ENCODE results near the gene OFD1.
A peak's percentile ranks its signal among the peaks of the same experiment; 100 is the strongest.
"Not testable (repeated sequence)": the region's sequence is repeated elsewhere in the genome, so short reads cannot be mapped to it uniquely, and the experiment has no call there.

Gene OFD1

DNA sequence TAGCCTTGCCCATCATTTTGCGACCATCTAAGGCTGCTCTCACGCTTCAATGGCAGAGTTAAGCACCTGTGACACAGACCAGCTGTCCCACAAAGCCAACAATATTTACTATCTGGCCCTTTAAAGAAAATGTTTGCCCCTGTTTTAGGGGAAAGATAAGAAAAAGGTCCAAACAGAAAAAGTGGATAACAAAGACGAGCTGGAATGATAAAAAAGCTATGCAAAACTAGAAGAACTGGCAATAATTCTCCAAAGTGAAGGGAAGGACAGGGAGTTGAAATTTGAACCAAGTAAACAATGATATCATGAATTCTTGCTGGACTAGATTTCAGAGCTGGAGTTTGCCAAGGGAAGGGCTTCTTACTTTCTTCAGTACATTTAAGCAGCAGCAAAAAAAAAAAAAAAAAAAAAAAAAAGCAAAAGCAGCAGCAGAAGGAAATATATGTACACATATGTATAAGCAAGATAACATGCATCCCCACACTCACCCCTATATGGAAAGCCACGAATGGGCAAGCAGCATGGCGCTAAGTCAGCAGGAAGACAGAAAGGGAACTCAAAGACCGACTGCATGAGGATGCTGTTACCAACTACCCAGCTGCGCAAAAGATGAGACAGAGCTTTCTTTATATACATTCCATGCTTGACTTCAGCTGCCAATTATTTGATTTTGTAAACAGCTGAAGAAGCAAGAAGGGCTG, 12.6 kb upstream of the OFD1 start:
- Mint-ChIP-seq H3K27ac (no peak overlapping the region), H3K36me3 (ENCODE audit: low read depth) (peaks cover 66% of the 10 kb centered on the region), H3K27me3 (no peaks in the 10 kb centered on the region), H3K9me3 (no peaks in the 10 kb centered on the region), H3K4me1 (ENCODE audit: low read depth) (peaks cover 71% of the 10 kb centered on the region), H3K4me3 (no peak overlapping the region)

GRCh38 chrX:13724878-13725277, 9.7 kb upstream of the OFD1 start:
- H3K27ac Mint-ChIP-seq, H3K27me3 Mint-ChIP-seq, H3K9me3 Mint-ChIP-seq, H3K4me3 Mint-ChIP-seq: not testable (repeated sequence)
- Mint-ChIP-seq H3K36me3 (ENCODE audit: low read depth) (peaks cover 79% of the 10 kb centered on the region), H3K4me1 (ENCODE audit: low read depth) (peaks cover 72% of the 10 kb centered on the region)

- Mint-ChIP-seq H3K36me3 (ENCODE audit: low read depth) (peaks cover 79% of the 10 kb centered on the region), H3K27ac (peak overlapping the region; percentile 58), H3K4me1 (ENCODE audit: low read depth) (peaks cover 76% of the 10 kb centered on the region)
- not testable (repeated sequence) for H3K9me3 Mint-ChIP-seq, H3K4me3 Mint-ChIP-seq, H3K27me3 Mint-ChIP-seq
These were observed 8.0 kb upstream of the OFD1 start for GRCh38 chrX:13726583-13726982.

- Mint-ChIP-seq H3K36me3 (ENCODE audit: low read depth) (peaks cover 72% of the 10 kb centered on the region), H3K4me1 (ENCODE audit: low read depth) (peaks cover 75% of the 10 kb centered on the region)
- H3K27ac Mint-ChIP-seq, H3K9me3 Mint-ChIP-seq, H3K4me3 Mint-ChIP-seq, H3K27me3 Mint-ChIP-seq: not testable (repeated sequence)
These were observed 4.0 kb upstream of the OFD1 start for GRCh38 chrX:13730523-13730922.

- peaks cover 2% of the 10 kb centered on the region for H3K9me3 Mint-ChIP-seq
- H3K4me3 Mint-ChIP-seq: peak overlapping the region; percentile 94
- no peaks in the 10 kb centered on the region for H3K27me3 Mint-ChIP-seq
- H3K36me3 Mint-ChIP-seq (ENCODE audit: low read depth): peaks cover 59% of the 10 kb centered on the region
- H3K27ac Mint-ChIP-seq: peak overlapping the region; percentile 43
- peaks cover 69% of the 10 kb centered on the region for H3K4me1 Mint-ChIP-seq (ENCODE audit: low read depth)
These were observed 2.1 kb upstream of the OFD1 start for GRCh38 chrX:13732246-13733067.

- peak overlapping the region; percentile 97 for H3K27ac Mint-ChIP-seq
- H3K4me1 Mint-ChIP-seq (ENCODE audit: low read depth): peaks cover 62% of the 10 kb centered on the region
- peaks cover 49% of the 10 kb centered on the region for H3K36me3 Mint-ChIP-seq (ENCODE audit: low read depth)
- H3K4me3 Mint-ChIP-seq: peak overlapping the region; percentile 94
- H3K27me3 Mint-ChIP-seq: no peaks in the 10 kb centered on the region
- H3K9me3 Mint-ChIP-seq: no peaks in the 10 kb centered on the region
These were observed 1.0 kb upstream of the OFD1 start for GRCh38 chrX:13733506-13733905.

DNA sequence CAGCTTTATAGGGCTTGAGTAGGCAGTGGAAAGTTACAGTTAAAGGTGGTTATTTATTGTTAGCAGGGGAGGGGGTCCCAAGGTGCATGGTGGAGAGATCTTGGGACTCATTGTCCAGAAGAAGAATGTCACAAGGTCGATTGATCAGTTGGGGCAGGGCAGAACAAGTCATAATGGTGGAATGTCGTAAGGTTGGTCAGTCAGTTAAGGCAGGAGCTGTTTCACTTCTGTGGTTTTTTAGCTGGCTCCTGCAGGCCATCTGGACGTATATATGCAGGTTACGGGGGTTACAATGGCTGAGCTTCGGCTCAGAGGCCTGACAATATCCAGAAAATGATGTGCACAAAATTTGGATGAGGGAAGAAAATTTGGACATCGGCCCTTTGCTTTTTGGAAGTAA, 7.1 kb downstream of the OFD1 start:
- Mint-ChIP-seq H3K36me3 (ENCODE audit: low read depth) (peaks cover 34% of the 10 kb centered on the region), H3K9me3 (no peaks in the 10 kb centered on the region), H3K4me1 (ENCODE audit: low read depth) (peaks cover 35% of the 10 kb centered on the region), H3K4me3 (no peak overlapping the region), H3K27me3 (no peaks in the 10 kb centered on the region), H3K27ac (peak overlapping the region; percentile 75)

GRCh38 chrX:13742397-13743176, 8.0 kb downstream of the OFD1 start:
- Mint-ChIP-seq H3K36me3 (ENCODE audit: low read depth) (peaks cover 40% of the 10 kb centered on the region), H3K9me3 (no peaks in the 10 kb centered on the region), H3K27me3 (no peaks in the 10 kb centered on the region)

DNA sequence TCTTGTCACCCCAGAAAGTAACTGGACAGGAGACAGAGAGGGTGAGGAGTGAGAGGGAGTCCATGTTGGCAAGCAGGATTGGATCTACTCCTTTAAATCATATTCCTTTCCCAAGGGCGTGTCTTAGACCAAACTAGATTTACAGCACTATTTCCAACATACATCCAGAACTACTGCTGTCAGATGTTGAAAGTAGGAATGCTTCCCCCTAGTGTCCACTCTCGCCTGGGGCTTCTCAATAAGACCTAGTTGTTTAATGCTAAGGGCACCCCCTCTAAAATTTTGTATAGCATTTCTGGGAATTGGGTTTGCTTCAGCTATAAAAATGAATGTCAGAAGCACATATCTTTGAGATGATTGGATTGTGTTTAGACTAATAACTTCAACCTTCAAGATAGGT, 13.3 kb downstream of the OFD1 start:
- peaks cover 44% of the 10 kb centered on the region for H3K36me3 Mint-ChIP-seq (ENCODE audit: low read depth)
- H3K27me3 Mint-ChIP-seq: no peaks in the 10 kb centered on the region
- no peak overlapping the region for H3K27ac Mint-ChIP-seq
- no peak overlapping the region for H3K4me3 Mint-ChIP-seq
- peaks cover 30% of the 10 kb centered on the region for H3K4me1 Mint-ChIP-seq (ENCODE audit: low read depth)
- no peaks in the 10 kb centered on the region for H3K9me3 Mint-ChIP-seq

More at GRCh38 chrX:13742397-13743176, 8.0 kb downstream of the OFD1 start:
- Mint-ChIP-seq H3K27ac (peak overlapping the region; percentile 75), H3K4me3 (peak overlapping the region; percentile 54), H3K4me1 (ENCODE audit: low read depth) (peaks cover 32% of the 10 kb centered on the region)

DNA sequence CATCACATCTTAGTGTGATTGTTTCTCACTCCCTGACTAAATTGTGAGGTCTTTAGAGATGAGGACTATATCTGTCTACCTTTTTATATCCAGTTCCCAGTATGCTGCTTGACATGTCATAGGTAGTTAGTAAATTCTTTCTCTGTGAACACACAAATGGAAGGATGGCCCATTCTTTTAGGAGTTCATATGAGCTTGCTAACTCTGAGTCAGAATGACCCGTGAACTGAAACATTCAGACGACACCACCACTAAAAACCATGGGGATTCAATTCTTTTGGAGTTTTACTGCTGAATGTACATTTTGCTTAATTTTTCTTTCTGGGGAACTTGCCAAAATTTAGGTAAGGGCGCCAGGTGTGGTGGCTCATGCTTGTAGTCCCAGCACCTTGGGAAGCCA, 13.9 kb downstream of the OFD1 start:
- H3K9me3 Mint-ChIP-seq: no peaks in the 10 kb centered on the region
- H3K4me1 Mint-ChIP-seq (ENCODE audit: low read depth): peaks cover 28% of the 10 kb centered on the region
- no peak overlapping the region for H3K27ac Mint-ChIP-seq
- no peaks in the 10 kb centered on the region for H3K27me3 Mint-ChIP-seq
- H3K4me3 Mint-ChIP-seq: no peak overlapping the region
- H3K36me3 Mint-ChIP-seq (ENCODE audit: low read depth): peaks cover 48% of the 10 kb centered on the region

DNA sequence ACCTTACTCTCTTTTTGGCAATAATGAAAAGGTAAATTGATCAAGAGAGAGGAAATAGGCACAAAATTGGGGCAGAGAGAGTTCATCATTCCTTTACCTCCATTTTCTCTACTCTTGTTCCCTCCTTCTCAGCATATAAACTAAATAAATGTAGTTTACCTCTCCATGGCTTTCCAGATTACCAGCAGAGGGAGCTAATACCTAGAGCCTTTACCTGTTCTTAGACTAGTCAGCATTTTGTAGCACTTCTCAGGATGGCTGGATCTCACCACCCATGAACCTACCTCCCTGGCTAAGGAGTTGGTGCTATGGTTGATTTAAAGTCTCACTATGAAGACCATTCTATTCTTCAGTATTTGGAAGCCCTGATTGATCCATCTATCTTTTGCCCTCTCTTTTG, 15.7 kb downstream of the OFD1 start:
- H3K36me3 Mint-ChIP-seq (ENCODE audit: low read depth): peaks cover 38% of the 10 kb centered on the region
- H3K27me3 Mint-ChIP-seq: no peaks in the 10 kb centered on the region
- peaks cover 29% of the 10 kb centered on the region for H3K4me1 Mint-ChIP-seq (ENCODE audit: low read depth)
- H3K9me3 Mint-ChIP-seq: no peaks in the 10 kb centered on the region
- no peak overlapping the region for H3K4me3 Mint-ChIP-seq
- no peak overlapping the region for H3K27ac Mint-ChIP-seq

GRCh38 chrX:13750812-13751211, 16.3 kb downstream of the OFD1 start:
- no peak overlapping the region for H3K27ac Mint-ChIP-seq
- H3K36me3 Mint-ChIP-seq (ENCODE audit: low read depth): peaks cover 36% of the 10 kb centered on the region
- H3K27me3 Mint-ChIP-seq: no peaks in the 10 kb centered on the region
- H3K4me1 Mint-ChIP-seq (ENCODE audit: low read depth): peaks cover 33% of the 10 kb centered on the region
- no peak overlapping the region for H3K4me3 Mint-ChIP-seq
- H3K9me3 Mint-ChIP-seq: no peaks in the 10 kb centered on the region

DNA sequence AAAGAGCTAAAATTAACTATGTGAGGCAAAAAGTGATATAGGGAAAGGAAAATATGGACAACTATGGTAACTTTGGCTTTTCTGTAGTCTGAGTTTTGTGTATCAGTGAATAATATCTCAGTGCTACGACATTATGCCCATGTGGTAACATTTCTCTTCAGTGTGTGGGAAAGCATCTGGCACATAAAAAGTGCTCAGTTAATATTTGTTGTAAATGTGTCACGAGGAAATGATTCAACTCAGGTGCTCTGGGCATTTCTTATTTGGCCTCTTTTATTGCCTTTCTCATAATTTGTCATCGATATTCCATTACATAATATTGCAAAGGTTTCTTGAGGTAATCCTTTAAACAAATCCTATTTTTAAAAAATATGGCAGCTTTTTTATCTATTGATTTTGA, 17.6 kb downstream of the OFD1 start:
- H3K27me3 Mint-ChIP-seq: no peaks in the 10 kb centered on the region
- H3K9me3 Mint-ChIP-seq: no peaks in the 10 kb centered on the region
- no peak overlapping the region for H3K4me3 Mint-ChIP-seq
- H3K27ac Mint-ChIP-seq: no peak overlapping the region
- peaks cover 33% of the 10 kb centered on the region for H3K4me1 Mint-ChIP-seq (ENCODE audit: low read depth)
- H3K36me3 Mint-ChIP-seq (ENCODE audit: low read depth): peaks cover 30% of the 10 kb centered on the region

- Mint-ChIP-seq H3K4me3 (no peak overlapping the region), H3K9me3 (no peaks in the 10 kb centered on the region), H3K4me1 (ENCODE audit: low read depth) (peaks cover 29% of the 10 kb centered on the region), H3K27ac (no peak overlapping the region), H3K27me3 (no peaks in the 10 kb centered on the region), H3K36me3 (ENCODE audit: low read depth) (peaks cover 26% of the 10 kb centered on the region)
These were observed 18.1 kb downstream of the OFD1 start for GRCh38 chrX:13752646-13753045.

DNA sequence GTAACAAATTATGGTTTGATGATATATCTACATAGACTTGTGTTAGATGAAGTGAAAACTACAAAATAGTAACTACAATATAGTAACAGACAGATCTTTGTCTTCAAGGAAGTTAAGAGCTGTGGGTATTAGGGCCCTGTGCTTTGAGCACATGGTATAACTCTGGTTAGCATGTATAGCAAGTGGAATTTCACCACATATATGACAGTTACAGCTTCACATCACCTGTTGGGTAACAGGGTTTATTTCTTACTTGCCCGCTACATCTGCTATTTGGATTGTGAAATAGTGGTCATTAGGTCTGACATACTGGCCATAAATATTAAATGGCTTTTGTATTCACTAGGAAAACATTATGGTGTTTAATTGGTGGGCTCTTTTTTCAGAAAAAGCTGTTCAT, 20.2 kb downstream of the OFD1 start:
- no peak overlapping the region for H3K4me3 Mint-ChIP-seq
- H3K4me1 Mint-ChIP-seq (ENCODE audit: low read depth): peaks cover 36% of the 10 kb centered on the region
- H3K9me3 Mint-ChIP-seq: no peaks in the 10 kb centered on the region
- H3K27me3 Mint-ChIP-seq: no peaks in the 10 kb centered on the region
- no peak overlapping the region for H3K27ac Mint-ChIP-seq
- peaks cover 33% of the 10 kb centered on the region for H3K36me3 Mint-ChIP-seq (ENCODE audit: low read depth)

Measured in stimulated activated naive CD8-positive, alpha-beta T cell treated with anti-CD3 and anti-CD28 coated beads, Interleukin-15, Interleukin-2, amounts not matched to agents 100 ng/mL and 50 ng/mL, for 24 hours (primary cell).